Measurements from ENCODE around the gene TNFAIP1. TPM values are rescaled to one million over a fixed set of nuclear protein-coding genes. Genes with fewer than 3 reads are reported as not detected.
A peak's percentile ranks its signal among the peaks of the same experiment; 100 is the strongest.

Gene TNFAIP1
- total RNA-seq, 1 experiment from 2014 or later = 33.4 TPM

GRCh38 chr17:28347261-28347891 lies 11.8 kb downstream of the TNFAIP1 start:
- intact Hi-C loops (cut with micrococcal nuclease) = no loop called here
- DNase-seq (ENCODE audit: low read depth, low spot score) = no peak
- peaks cover 0 to 9% of the 10 kb centered on the region in 2 experiments; a peak in 2 of 4 replicates for H3K4me1 ChIP-seq (ENCODE audit: control insufficient read depth in 1 of 2, insufficient read depth in 2 of 2, low read length in 2 of 2)

More at GRCh38 chr17:28347261-28347891, 11.8 kb downstream of the TNFAIP1 start:
- BruUV-seq (replicated peaks) = no TSS peak
- Histone ChIP-seq H3K4me3 (replicated peaks in 1 of 2; ENCODE audit: low read depth in 1 of 2, low read length in 2 of 2) (no peak overlapping the region), H3K27me3 (ENCODE audit: insufficient read depth, low read length) (no peaks in the 10 kb centered on the region), H3K9me2 (ENCODE audit: insufficient read depth) (no peaks in the 10 kb centered on the region), H3K36me3 (ENCODE audit: control insufficient read depth in 1 of 2, insufficient read depth in 2 of 2, low read length in 2 of 2) (peaks cover 45 to 58% of the 10 kb centered on the region in 2 experiments), H3K27ac (ENCODE audit: low read depth, low read length) (no peak overlapping the region), H2AFZ (ENCODE audit: low read depth, low read length, poor library complexity, severe bottlenecking) (no peak overlapping the region), H3K79me2 (ENCODE audit: insufficient read depth, low read length) (no peaks in the 10 kb centered on the region), H3K4me2 (ENCODE audit: low read length) (0 out of 2 replicates have a peak overlapping the region, but pooled peaks have one; percentile 7), H3K9ac (ENCODE audit: low read length) (no peak overlapping the region), H4K20me1 (ENCODE audit: insufficient read depth) (no peaks in the 10 kb centered on the region), H3K9me3 (ENCODE audit: control insufficient read depth in 1 of 2, insufficient read depth in 1 of 2, low read depth in 1 of 2, low read length in 2 of 2) (no peaks in the 10 kb centered on the region)
- POLR2A ChIA-PET = no interaction called here
- TF ChIP-seq REST (IDR thresholded peaks at IDR 0.05; ENCODE audit: low read depth) = no peak
- TF ChIP-seq CTCF (IDR thresholded peaks at IDR 0.05 in 2 of 3, conservative IDR thresholded peaks at IDR 0.05 in 1 of 3; ENCODE audit: borderline replicate concordance in 1 of 3, insufficient read depth in 1 of 3, low read depth in 2 of 3, low read length in 2 of 3) = 0 out of 6 replicates have a peak, but pooled peaks of 1 of the 3 experiments have one; percentile 0
- CTCF ChIA-PET = no interaction called here
- ATAC-seq = peak; percentile 21; the same call in 1 of the 2 replicates
- RAD21 ChIA-PET (ENCODE audit: low non-redundant PET in 1 of 2, low total read pairs in 2 of 2, uncharacterized antibody in 2 of 2, unreplicated experiment in 2 of 2) = no interaction called here

All from HCT116 (cell line).